ENCODE data around the gene NHLRC1. TPM values are rescaled to one million over a fixed set of nuclear protein-coding genes. Genes with fewer than 3 reads are reported as not detected.
"Not testable (repeated sequence)": the region's sequence is repeated elsewhere in the genome, so short reads cannot be mapped to it uniquely, and the experiment has no call there.

NHLRC1 gene
- total RNA-seq = 1 to 10 TPM; 1.0 to 1.9 TPM
- long read RNA-seq, donor 1, partial matches to known transcripts = 0 of 4 reads
- long read RNA-seq, donor 1, other reads (novel, unspliced or antisense) = 0 of 4 reads
- long read RNA-seq, donor 2, partial matches to known transcripts = 0 of 4 reads
- long read RNA-seq, donor 2, other reads (novel, unspliced or antisense) = 0 of 4 reads

- peak; percentile 98 for DNase-seq (ENCODE audit: low spot score)
- intact Hi-C loops (cut with DNase I) = loop anchor here (5.0 to 10.0 kb wide), 3 partner anchors 135 to 308 kb away; partner anchors contain the start of gene KIF13A (in 1 of the 2)
These were observed at the start of gene NHLRC1 for GRCh38 chr6:18122128-18123093. Gene NHLRC1, minus strand, starts transcription at chr6:18122677. Its CDS starts 71 bp downstream, at chr6:18122606.

GRCh38 chr6:18171871-18172270 is 49.4 kb upstream of the NHLRC1 start:
- intact Hi-C loops (cut with DNase I) = no loop called here
- no peak for DNase-seq (ENCODE audit: low spot score)

GRCh38 chr6:18168264-18168663 is 45.8 kb upstream of the NHLRC1 start:
- intact Hi-C loops (cut with DNase I) = no loop called here
- no peak for DNase-seq (ENCODE audit: low spot score)

GRCh38 chr6:18166312-18167036 is 44.0 kb upstream of the NHLRC1 start:
- intact Hi-C loops (cut with DNase I) = no loop called here
- no peak for DNase-seq (ENCODE audit: low spot score)

- no peak for DNase-seq (ENCODE audit: low spot score)
- intact Hi-C loops (cut with DNase I) = no loop called here
These were observed 43.3 kb upstream of the NHLRC1 start for GRCh38 chr6:18165751-18166150.

GRCh38 chr6:18162401-18162800 is 39.9 kb upstream of the NHLRC1 start:
- intact Hi-C loops (cut with DNase I) = no loop called here
- no peak for DNase-seq (ENCODE audit: low spot score)

GRCh38 chr6:18161431-18161830 is 39.0 kb upstream of the NHLRC1 start:
- no peak for DNase-seq (ENCODE audit: low spot score)
- intact Hi-C loops (cut with DNase I) = no loop called here

- DNase-seq (ENCODE audit: low spot score) = no peak
- intact Hi-C loops (cut with DNase I) = no loop called here
These were observed 38.4 kb upstream of the NHLRC1 start for GRCh38 chr6:18160911-18161310.

GRCh38 chr6:18155864-18156421 is 33.5 kb upstream of the NHLRC1 start:
- peak; percentile 86 for DNase-seq (ENCODE audit: low spot score)
- intact Hi-C loops (cut with DNase I) = no loop called here

GRCh38 chr6:18155150-18155863 is 32.8 kb upstream of the NHLRC1 start, which contains the start of gene KDM1B:
Gene KDM1B, plus strand, starts transcription at chr6:18155422. Its CDS starts 4,474 bp downstream, at chr6:18159896.
- intact Hi-C loops (cut with DNase I) = no loop called here
- DNase-seq (ENCODE audit: low spot score) = peak; percentile 100

- no peak for DNase-seq (ENCODE audit: low spot score)
- intact Hi-C loops (cut with DNase I) = no loop called here
These were observed 32.2 kb upstream of the NHLRC1 start, which contains the start of gene TPMT for GRCh38 chr6:18154507-18155149. Gene TPMT, minus strand, starts transcription at chr6:18155077. Its CDS starts 5,950 bp downstream, at chr6:18149127.

- no peak for DNase-seq (ENCODE audit: low spot score)
- intact Hi-C loops (cut with DNase I) = no loop called here
These were observed 30.8 kb upstream of the NHLRC1 start for GRCh38 chr6:18153311-18153703.

- intact Hi-C loops (cut with DNase I) = no loop called here
These were observed 29.3 kb upstream of the NHLRC1 start for GRCh38 chr6:18151801-18152200.

GRCh38 chr6:18151391-18151790 is 28.9 kb upstream of the NHLRC1 start:
- intact Hi-C loops (cut with DNase I); DNase-seq (ENCODE audit: low spot score): not testable (repeated sequence)

More at GRCh38 chr6:18151801-18152200, 29.3 kb upstream of the NHLRC1 start:
- no peak for DNase-seq (ENCODE audit: low spot score)

- DNase-seq (ENCODE audit: low spot score) = no peak
- intact Hi-C loops (cut with DNase I) = no loop called here
These were observed 26.0 kb upstream of the NHLRC1 start for GRCh38 chr6:18148304-18149025.

GRCh38 chr6:18147616-18148015 is 25.1 kb upstream of the NHLRC1 start:
- DNase-seq (ENCODE audit: low spot score) = no peak
- intact Hi-C loops (cut with DNase I) = no loop called here

GRCh38 chr6:18147160-18147559 is 24.7 kb upstream of the NHLRC1 start:
- intact Hi-C loops (cut with DNase I) = no loop called here
- no peak for DNase-seq (ENCODE audit: low spot score)

GRCh38 chr6:18142591-18142861 is 20.0 kb upstream of the NHLRC1 start:
- DNase-seq (ENCODE audit: low spot score) = no peak
- intact Hi-C loops (cut with DNase I) = no loop called here
